ENCODE results near the gene ABCD2.
"Not testable (repeated sequence)": the region's sequence is repeated elsewhere in the genome, so short reads cannot be mapped to it uniquely, and the experiment has no call there.

- TF ChIP-seq EZH2phosphoT487 (IDR thresholded peaks at IDR 0.05; ENCODE audit: borderline replicate concordance); CTCF (IDR thresholded peaks at IDR 0.05 in 2 of 3, conservative IDR thresholded peaks at IDR 0.05 in 1 of 3; ENCODE audit: borderline replicate concordance in 1 of 3, insufficient read depth in 1 of 3, low read depth in 2 of 3, low read length in 2 of 3); YY1 (IDR thresholded peaks at IDR 0.05; ENCODE audit: extremely low read depth, insufficient replicate concordance, low read depth, low read length); ELF1 (IDR thresholded peaks at IDR 0.05; ENCODE audit: borderline replicate concordance, low read depth); EZH2 (IDR thresholded peaks at IDR 0.05); MAX (IDR thresholded peaks at IDR 0.05); ZNF274 (IDR thresholded peaks at IDR 0.05; ENCODE audit: low read depth, low read length); POLR2AphosphoS5 (IDR thresholded peaks at IDR 0.05; ENCODE audit: low read depth, low read length); RAD21 (IDR thresholded peaks at IDR 0.05; ENCODE audit: low read depth): not testable (repeated sequence)
These were observed 97.4 kb downstream of the ABCD2 start for GRCh38 chr12:39522167-39522566.
